AG04449 (cell line): ENCODE measurements around the gene MRNIP.
"Not testable (repeated sequence)": the region's sequence is repeated elsewhere in the genome, so short reads cannot be mapped to it uniquely, and the experiment has no call there.

Source experiments
- CTCF ChIA-PET: fragments of 350-600 bp; formaldehyde crosslinking; extraction: SDS; loops from one replicate; lab custom pipeline; 2021; ENCODE audit warnings: antibody characterized with exemption; lab: Yijun Ruan, JAX
- POLR2A ChIA-PET: fragments of 400-600, 350-600 bp; formaldehyde crosslinking; extraction: SDS; loops from one replicate; lab custom pipeline; 2020; ENCODE audit warnings: antibody characterized with exemption, inconsistent platforms; lab: Yijun Ruan, JAX
- DNase-seq: peaks from one replicate; pipeline ENCODE4 v3.0.0-alpha.2; 2010; ENCODE audit warnings: low read depth, low spot score
- H3K4me3 ChIP-seq: 2 replicates; pipeline ENCODE4 v1.5.1; 2011; ENCODE audit warnings: low read depth, mild to moderate bottlenecking, control low read depth, low read length
- TF ChIP-seq, protein P1 (sequence below): IDR thresholded peaks from one replicate; pipeline ENCODE4 v1.5.1; 2011; ENCODE audit warnings: mild to moderate bottlenecking, moderate library complexity, low read length, control low read depth, inconsistent platforms; ENCODE audit not compliant: insufficient read depth; ENCODE audit errors: missing control alignments

MRNIP gene

DNA sequence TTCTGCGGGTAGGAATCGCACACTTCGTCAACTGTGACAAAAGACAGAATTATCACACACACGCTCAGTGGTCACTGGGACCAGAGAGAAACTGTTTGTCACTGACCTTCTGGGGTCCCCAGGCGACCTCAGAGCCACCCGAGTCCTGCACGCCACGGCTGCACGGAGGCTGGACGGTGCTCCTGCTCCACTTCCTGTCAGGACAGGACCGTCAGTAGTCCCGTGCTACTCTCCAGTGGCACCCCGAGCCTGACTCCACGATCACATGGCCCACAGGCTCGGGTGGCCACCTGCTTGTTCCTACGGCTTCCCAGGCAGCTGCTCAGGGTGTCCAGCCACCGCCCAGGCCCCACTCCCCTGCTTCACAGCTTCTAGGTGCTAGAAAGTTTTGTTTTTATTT lies 17.9 kb downstream of the MRNIP start:
- ChIA-PET POLR2A (interaction anchor here (1.3 kb wide), 1 partner anchor 20 kb away, joined by 4 read pairs; the partner anchor contains the start of gene SQSTM1), CTCF (no interaction called here)
- DNase-seq, result no peak
- TF ChIP-seq, protein P1, sequence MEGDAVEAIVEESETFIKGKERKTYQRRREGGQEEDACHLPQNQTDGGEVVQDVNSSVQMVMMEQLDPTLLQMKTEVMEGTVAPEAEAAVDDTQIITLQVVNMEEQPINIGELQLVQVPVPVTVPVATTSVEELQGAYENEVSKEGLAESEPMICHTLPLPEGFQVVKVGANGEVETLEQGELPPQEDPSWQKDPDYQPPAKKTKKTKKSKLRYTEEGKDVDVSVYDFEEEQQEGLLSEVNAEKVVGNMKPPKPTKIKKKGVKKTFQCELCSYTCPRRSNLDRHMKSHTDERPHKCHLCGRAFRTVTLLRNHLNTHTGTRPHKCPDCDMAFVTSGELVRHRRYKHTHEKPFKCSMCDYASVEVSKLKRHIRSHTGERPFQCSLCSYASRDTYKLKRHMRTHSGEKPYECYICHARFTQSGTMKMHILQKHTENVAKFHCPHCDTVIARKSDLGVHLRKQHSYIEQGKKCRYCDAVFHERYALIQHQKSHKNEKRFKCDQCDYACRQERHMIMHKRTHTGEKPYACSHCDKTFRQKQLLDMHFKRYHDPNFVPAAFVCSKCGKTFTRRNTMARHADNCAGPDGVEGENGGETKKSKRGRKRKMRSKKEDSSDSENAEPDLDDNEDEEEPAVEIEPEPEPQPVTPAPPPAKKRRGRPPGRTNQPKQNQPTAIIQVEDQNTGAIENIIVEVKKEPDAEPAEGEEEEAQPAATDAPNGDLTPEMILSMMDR, result no peak
- H3K4me3 ChIP-seq, result no peak overlapping the region

DNA sequence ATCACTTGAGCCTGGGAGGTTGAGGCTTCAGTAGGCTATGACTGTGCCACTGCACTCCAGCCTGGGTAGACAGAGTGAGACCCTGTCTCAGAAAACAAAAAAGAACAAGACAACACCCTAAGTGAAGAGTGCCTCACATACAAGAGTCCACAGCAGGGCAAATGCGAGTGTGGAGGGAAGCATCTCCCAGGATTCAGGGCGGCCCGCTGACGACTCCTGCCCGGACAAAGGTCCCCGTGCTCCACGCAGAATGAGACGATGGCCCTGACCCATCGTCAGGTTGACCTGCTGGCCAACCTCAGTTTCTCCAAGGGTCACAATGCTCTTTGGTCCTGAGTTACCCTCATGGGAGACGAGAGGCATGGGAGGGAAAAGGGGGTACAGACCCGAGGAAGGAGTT lies 18.3 kb downstream of the MRNIP start:
- no peak for DNase-seq
- H3K4me3 ChIP-seq, result no peak overlapping the region
- ChIA-PET POLR2A (interaction anchor here (0.7 to 1.3 kb wide), 2 partner anchors 20 to 158 kb away, joined by 4 read pairs; partner anchors contain the start of gene SQSTM1), CTCF (no interaction called here)
- TF ChIP-seq, protein P1, result no peak

DNA sequence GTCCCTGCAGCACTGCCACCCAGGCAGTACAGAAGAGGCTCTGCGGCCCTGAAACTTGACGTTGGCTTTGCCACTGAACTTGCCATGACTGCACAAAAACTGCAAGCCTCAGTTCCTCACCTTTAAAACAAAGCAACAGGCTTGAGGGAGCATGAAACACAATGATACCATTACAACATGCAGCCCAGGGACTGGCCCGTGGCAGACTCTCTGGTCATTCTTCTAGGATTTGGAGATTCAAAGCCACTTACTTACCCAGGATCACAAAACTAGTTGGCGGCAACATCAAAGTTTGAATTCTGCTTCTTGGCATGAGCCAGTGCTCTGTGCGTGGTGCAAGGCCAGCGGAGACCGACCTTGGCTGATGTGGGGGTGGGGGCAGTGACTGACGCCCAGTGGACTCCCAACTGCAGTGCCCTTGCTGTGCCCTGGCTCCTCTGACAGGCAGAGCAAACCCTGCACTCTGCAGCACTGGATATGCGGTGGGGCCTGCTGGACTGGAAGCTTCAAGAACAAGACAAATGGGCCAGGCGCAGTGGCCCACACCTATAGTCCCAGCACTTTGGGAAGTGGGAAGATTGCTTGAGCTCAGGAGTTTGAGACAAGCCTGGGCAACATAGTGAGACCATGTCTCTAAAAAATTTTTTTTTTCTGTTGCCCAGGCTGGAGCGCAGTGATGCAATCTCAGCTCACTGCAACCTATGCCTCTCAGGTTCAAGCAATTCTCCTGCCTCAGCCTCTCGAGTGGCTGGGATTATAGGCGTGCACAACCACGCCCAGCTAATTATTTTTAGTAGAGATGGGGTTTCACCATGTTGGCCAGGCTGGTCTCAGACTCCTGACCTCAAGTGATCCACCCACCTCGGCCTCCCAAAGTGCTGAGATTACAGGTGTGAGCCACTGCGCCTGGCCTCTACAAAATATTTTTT lies 19.0 kb downstream of the MRNIP start:
- ChIA-PET POLR2A (interaction anchor here (0.7 to 1.5 kb wide), 3 partner anchors 19 to 157 kb away, joined by 4 read pairs; partner anchors contain the start of gene SQSTM1), CTCF (no interaction called here)
- H3K4me3 ChIP-seq, result no peak overlapping the region
- DNase-seq, result no peak
- TF ChIP-seq, protein P1, result no peak

DNA sequence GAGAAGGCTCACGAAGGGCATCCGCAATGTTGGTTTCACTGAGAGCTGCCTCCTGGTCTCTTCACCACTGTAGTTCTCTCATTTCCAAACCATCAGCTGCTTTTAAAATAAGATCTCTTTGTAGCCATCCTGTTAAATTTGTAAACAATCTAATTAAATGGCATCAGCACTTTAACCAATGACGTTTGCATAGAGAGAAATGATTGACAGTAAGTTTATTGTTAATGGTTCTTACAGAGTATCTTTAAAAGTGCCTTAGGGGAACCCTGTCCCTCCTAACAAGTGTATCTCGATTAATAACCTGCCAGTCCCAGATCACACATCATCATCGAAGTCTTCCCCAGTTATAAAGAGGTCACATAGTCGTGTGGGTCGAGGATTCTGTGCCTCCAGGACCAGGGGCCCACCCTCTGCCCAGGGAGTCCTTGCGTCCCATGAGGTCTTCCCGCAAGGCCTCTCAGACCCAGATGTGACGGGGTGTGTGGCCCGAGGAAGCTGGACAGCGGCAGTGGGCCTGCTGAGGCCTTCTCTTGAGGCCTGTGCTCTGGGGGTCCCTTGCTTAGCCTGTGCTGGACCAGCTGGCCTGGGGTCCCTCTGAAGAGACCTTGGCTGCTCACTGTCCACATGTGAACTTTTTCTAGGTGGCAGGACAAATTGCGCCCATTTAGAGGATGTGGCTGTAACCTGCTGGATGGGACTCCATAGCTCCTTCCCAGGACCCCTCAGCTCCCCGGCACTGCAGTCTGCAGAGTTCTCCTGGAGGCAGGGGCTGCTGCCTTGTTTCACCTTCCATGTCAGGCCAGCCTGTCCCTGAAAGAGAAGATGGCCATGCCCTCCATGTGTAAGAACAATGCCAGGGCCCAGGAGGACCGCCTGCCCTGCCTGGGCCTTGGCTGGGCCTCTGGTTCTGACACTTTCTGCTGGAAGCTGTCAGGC lies 21.3 kb downstream of the MRNIP start:
- DNase-seq, result no peak
- TF ChIP-seq, protein P1, result no peak
- CTCF ChIA-PET, result interaction anchor here (0.8 to 1.5 kb wide), 3 partner anchors 8 to 16 kb away, joined by 3 to 5 read pairs (median 5); no protein-coding TSS in a partner anchor
- no peak overlapping the region for H3K4me3 ChIP-seq
- POLR2A ChIA-PET, result interaction anchor here (0.6 to 1.5 kb wide), 4 partner anchors 10 to 17 kb away, joined by 3 to 4 read pairs (median 3); partner anchors contain the start of gene SQSTM1

DNA sequence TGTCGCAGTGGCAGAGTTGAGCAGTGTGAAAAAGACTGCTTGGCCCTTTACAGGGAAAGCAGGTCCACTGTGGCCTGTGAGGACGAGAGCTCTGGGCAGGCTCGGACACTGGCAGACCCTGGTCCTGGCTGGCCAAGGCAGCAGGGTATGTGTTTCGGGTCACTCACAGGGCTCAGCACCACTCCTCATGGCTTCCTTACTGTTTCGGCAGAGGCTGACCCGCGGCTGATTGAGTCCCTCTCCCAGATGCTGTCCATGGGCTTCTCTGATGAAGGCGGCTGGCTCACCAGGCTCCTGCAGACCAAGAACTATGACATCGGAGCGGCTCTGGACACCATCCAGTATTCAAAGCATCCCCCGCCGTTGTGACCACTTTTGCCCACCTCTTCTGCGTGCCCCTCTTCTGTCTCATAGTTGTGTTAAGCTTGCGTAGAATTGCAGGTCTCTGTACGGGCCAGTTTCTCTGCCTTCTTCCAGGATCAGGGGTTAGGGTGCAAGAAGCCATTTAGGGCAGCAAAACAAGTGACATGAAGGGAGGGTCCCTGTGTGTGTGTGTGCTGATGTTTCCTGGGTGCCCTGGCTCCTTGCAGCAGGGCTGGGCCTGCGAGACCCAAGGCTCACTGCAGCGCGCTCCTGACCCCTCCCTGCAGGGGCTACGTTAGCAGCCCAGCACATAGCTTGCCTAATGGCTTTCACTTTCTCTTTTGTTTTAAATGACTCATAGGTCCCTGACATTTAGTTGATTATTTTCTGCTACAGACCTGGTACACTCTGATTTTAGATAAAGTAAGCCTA lies 22.2 kb downstream of the MRNIP start:
- TF ChIP-seq, protein P1, result no peak
- no peak for DNase-seq
- ChIA-PET CTCF (interaction anchor here (0.8 kb wide), 1 partner anchor 15 kb away, joined by 5 read pairs; no protein-coding TSS in a partner anchor), POLR2A (interaction anchor here (1.2 kb wide), 1 partner anchor 11 kb away, joined by 3 read pairs; no protein-coding TSS in a partner anchor)
- H3K4me3 ChIP-seq, result no peak overlapping the region

DNA sequence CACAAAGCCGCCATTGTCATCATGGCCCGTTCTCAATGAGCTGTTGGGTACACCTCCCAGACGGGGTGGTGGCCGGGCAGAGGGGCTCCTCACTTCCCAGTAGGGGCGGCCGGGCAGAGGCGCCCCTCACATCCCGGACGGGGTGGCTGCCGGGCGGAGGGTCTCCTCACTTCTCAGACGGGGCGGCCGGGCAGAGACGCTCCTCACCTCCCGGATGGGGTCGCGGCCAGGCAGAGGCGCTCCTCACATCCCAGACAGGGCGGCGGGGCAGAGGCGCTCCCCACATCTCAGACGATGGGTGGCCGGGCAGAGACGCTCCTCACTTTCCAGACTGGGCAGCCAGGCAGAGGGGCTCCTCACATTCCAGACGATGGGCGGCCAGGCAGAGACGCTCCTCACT lies 23.7 kb downstream of the MRNIP start:
- H3K4me3 ChIP-seq, POLR2A ChIA-PET, DNase-seq, CTCF ChIA-PET: not testable (repeated sequence)
